ENCODE results near the gene TMED8.
A peak's percentile ranks its signal among the peaks of the same experiment; 100 is the strongest.
"Not testable (repeated sequence)": the region's sequence is repeated elsewhere in the genome, so short reads cannot be mapped to it uniquely, and the experiment has no call there.

TMED8 gene

GRCh38 chr14:77320238-77320935 lies 56.5 kb downstream of the TMED8 start, which contains the start of gene POMT2:
POMT2 (minus strand) TSS chr14:77320883; CDS start chr14:77320681, 202 bp downstream.
- peak; percentile 89 to 90 for DNase-seq

GRCh38 chr14:77319422-77319821 lies 57.5 kb downstream of the TMED8 start:
- no peak for DNase-seq

- DNase-seq: not testable (repeated sequence)
Observed at GRCh38 chr14:77318756-77319155, 58.1 kb downstream of the TMED8 start.

- DNase-seq: no peak
Observed at GRCh38 chr14:77318006-77318553, 58.8 kb downstream of the TMED8 start.

- DNase-seq: no peak
Observed at GRCh38 chr14:77316872-77317301, 60.0 kb downstream of the TMED8 start.

GRCh38 chr14:77316195-77316505 lies 60.7 kb downstream of the TMED8 start:
- DNase-seq: no peak

GRCh38 chr14:77314539-77315457 lies 62.1 kb downstream of the TMED8 start:
- DNase-seq: no peak

- DNase-seq: no peak
Observed at GRCh38 chr14:77314043-77314442, 62.9 kb downstream of the TMED8 start.

GRCh38 chr14:77313371-77313770 lies 63.5 kb downstream of the TMED8 start:
- DNase-seq: no peak

- DNase-seq: no peak
Observed at GRCh38 chr14:77311217-77311616, 65.7 kb downstream of the TMED8 start.

- DNase-seq: no peak
Observed at GRCh38 chr14:77310026-77310425, 66.9 kb downstream of the TMED8 start.

GRCh38 chr14:77309131-77309530 lies 67.8 kb downstream of the TMED8 start:
- no peak for DNase-seq

- no peak for DNase-seq
Observed at GRCh38 chr14:77306851-77307496, 69.9 kb downstream of the TMED8 start.

- DNase-seq: no peak
Observed at GRCh38 chr14:77306416-77306815, 70.5 kb downstream of the TMED8 start.

- no peak for DNase-seq
Observed at GRCh38 chr14:77305696-77306095, 71.2 kb downstream of the TMED8 start.

- no peak for DNase-seq
Observed at GRCh38 chr14:77303417-77304156, 73.3 kb downstream of the TMED8 start.

GRCh38 chr14:77302926-77303325 lies 74.0 kb downstream of the TMED8 start:
- DNase-seq: no peak

- peak; percentile 39 to 44 for DNase-seq
Observed at GRCh38 chr14:77301103-77301502, 75.8 kb downstream of the TMED8 start.

GRCh38 chr14:77299771-77300170 lies 77.1 kb downstream of the TMED8 start:
- no peak for DNase-seq

GRCh38 chr14:77296906-77297305 lies 80.0 kb downstream of the TMED8 start:
- DNase-seq: no peak

- no peak for DNase-seq
Observed at GRCh38 chr14:77296155-77296554, 80.7 kb downstream of the TMED8 start.

GRCh38 chr14:77290705-77291104 lies 86.2 kb downstream of the TMED8 start:
- no peak for DNase-seq

- no peak for DNase-seq
Observed at GRCh38 chr14:77286576-77286975, 90.3 kb downstream of the TMED8 start.

Measured in activated CD4-positive, alpha-beta T cell treated with anti-CD3 and anti-CD28 coated beads, Interleukin-2, amount 50 U/mL, for 4 hours (primary cell).